Measurements from ENCODE around the gene GPR107.

DNA sequence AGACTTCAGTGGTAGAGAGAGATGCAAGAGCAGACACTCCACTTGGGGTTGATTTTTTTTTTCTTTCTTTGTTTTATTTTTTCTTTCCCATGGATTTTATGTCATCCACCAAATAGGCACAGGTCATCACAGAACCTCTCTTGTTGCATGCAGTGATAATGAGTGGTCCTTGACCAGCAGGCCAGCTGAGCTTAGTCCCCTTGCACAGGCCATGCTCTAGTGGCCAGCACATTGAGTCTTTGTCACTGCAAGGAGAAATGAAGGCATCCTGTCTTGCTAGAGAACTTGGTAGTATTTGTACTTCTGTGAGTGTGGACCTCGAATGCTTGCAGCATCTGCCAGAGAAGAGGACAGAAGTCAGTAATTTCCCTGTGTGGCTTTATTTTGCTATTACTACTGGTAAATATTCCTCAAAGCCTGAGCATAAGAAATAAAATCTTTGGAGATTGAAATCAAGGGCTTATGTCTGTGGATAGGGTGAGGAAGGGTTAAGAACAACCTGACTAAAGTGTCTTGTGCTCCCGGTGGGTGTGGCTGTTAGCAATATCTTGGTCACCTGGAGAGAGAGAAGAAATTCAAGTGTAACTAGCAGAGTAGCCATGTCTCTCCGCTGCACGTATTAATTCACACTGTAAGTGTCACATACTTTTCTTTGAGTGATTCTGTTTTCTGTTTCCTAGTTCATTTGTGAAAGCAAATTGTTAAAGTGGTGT, 73.2 kb downstream of the GPR107 start:
- TF ChIP-seq, protein P1, sequence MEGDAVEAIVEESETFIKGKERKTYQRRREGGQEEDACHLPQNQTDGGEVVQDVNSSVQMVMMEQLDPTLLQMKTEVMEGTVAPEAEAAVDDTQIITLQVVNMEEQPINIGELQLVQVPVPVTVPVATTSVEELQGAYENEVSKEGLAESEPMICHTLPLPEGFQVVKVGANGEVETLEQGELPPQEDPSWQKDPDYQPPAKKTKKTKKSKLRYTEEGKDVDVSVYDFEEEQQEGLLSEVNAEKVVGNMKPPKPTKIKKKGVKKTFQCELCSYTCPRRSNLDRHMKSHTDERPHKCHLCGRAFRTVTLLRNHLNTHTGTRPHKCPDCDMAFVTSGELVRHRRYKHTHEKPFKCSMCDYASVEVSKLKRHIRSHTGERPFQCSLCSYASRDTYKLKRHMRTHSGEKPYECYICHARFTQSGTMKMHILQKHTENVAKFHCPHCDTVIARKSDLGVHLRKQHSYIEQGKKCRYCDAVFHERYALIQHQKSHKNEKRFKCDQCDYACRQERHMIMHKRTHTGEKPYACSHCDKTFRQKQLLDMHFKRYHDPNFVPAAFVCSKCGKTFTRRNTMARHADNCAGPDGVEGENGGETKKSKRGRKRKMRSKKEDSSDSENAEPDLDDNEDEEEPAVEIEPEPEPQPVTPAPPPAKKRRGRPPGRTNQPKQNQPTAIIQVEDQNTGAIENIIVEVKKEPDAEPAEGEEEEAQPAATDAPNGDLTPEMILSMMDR (IDR thresholded peaks at IDR 0.05): no peak
- no peak for TF ChIP-seq POLR2A (IDR thresholded peaks at IDR 0.05)
